Testis (tissue), 2 donors: ENCODE data around the gene ANKRD7.

ENCODE experiments used
- POLR2A ChIP-seq: fragments of 450-650 bp; IDR thresholded peaks from one replicate; pipeline ENCODE4 v1.6.1; 2017; ENCODE audit warnings: antibody characterized with exemption, mild to moderate bottlenecking, moderate library complexity
- TF ChIP-seq, protein P1 (sequence below), 3 experiments: fragments of 450-650 bp in 2 of 3; fragments of 200-600 bp in 1 of 3; sonication (generic) in 1 of 3; IDR thresholded peaks; one replicate each; pipeline ENCODE4 v1.5.1; 2016 to 2019; ENCODE audit warnings: antibody characterized with exemption in 3 of 3, mild to moderate bottlenecking in 2 of 3, moderate library complexity in 1 of 3

DNA sequence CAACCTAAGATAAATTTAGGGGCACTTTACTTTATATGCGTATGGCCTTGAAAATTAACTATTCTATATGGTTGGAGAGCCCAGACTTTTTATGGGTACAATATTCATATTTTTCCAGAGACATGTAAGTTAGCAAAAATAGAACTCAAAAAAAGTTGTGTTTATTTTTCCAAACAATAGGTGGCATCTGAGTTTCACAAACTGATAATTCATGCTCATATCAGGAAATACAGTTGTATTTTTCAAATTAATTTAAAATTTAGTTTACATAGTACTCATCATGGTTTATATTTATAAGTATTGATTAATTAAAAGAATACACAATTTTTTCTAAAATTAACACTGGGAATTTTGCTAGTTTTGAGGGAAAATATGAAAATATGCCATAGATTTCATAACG is 34.6 kb downstream of the ANKRD7 start:
- TF ChIP-seq POLR2A: no peak
- TF ChIP-seq, protein P1, sequence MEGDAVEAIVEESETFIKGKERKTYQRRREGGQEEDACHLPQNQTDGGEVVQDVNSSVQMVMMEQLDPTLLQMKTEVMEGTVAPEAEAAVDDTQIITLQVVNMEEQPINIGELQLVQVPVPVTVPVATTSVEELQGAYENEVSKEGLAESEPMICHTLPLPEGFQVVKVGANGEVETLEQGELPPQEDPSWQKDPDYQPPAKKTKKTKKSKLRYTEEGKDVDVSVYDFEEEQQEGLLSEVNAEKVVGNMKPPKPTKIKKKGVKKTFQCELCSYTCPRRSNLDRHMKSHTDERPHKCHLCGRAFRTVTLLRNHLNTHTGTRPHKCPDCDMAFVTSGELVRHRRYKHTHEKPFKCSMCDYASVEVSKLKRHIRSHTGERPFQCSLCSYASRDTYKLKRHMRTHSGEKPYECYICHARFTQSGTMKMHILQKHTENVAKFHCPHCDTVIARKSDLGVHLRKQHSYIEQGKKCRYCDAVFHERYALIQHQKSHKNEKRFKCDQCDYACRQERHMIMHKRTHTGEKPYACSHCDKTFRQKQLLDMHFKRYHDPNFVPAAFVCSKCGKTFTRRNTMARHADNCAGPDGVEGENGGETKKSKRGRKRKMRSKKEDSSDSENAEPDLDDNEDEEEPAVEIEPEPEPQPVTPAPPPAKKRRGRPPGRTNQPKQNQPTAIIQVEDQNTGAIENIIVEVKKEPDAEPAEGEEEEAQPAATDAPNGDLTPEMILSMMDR (IDR thresholded peaks at IDR 0.05): no peak
